ENCODE results near the gene ZBTB20. TPM values are rescaled to one million over a fixed set of nuclear protein-coding genes. Genes with fewer than 3 reads are reported as not detected.

Gene ZBTB20
- total and polyA plus RNA-seq, 2 of the 4 experiments (the other 2 are of a cell fraction) = 0.75 to 14.7 TPM

DNA sequence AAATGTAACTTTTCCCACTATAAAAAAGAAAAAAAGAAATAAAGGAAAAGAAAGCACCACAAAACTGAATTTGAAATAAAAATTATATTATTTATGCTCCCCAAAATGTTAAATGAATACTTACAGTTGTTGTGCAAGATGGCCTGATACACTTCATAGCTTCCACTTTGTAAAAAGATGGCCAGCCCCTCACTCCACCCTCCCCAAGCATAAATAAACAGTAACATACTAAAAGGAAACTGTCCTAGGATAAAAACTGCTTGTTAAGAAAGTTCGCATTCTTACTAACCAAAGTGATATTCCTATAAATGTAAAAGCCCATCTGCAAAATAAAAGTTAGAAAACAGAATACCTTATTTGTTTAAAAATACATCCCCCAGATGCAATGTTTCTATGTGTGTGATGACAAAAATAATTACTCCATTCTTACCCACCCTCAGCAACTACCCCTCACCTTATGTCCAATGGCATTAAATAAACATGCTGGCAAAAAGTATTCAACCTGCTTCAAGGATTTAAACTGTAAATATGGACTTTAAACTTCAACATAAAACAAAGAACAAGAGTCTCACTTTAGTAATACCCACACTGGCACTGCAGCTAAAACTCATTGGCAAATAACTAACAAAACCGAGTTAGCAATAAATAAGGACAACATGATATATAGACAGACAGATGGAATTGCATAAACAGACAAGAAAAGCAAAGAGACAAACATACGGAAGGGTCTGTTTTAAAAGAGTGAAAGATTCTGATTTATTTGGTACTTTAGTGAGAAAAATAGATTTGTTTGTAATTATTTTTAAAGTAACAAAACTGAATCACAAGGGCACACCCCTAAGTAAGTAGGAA lies 47.7 kb downstream of the ZBTB20 start:
- H2AK9ac ChIP-seq (replicated peaks; ENCODE audit: low read depth, low read length, poor library complexity) = no peak overlapping the region
- H2AK5ac ChIP-seq (ENCODE audit: low read depth, low read length) = no peak overlapping the region
- no peak overlapping the region for H2BK15ac ChIP-seq (ENCODE audit: low read depth, low read length)
- peak; percentile 17 for DNase-seq
- POLR2A ChIA-PET (ENCODE audit: unreplicated experiment) = no interaction called here
- no peaks in the 10 kb centered on the region for H3K27me3 ChIP-seq (ENCODE audit: control insufficient read depth, insufficient read depth, low read length)
- peak overlapping the region; percentile 99 for H3K4me2 ChIP-seq (ENCODE audit: low read depth, low read length)
- no peak overlapping the region for H2AFZ ChIP-seq (replicated peaks; ENCODE audit: low read length, poor library complexity)
- no peaks in the 10 kb centered on the region for H3K36me3 ChIP-seq (ENCODE audit: control insufficient read depth, insufficient read depth, low read length)
- H3K56ac ChIP-seq (ENCODE audit: extremely low read depth, insufficient read depth, low read length) = no peak overlapping the region
- CTCF ChIA-PET = no interaction called here
- H3K4me3 ChIP-seq (ENCODE audit: insufficient read depth, low read depth, low read length) = peak overlapping the region; percentile 5; the same call in 1 of the 2 replicates
- no peaks in the 10 kb centered on the region; a peak in 1 of 4 replicates for H3K79me1 ChIP-seq (ENCODE audit: low read depth in 1 of 2, low read length in 2 of 2)
- dilution Hi-C loops (cut with HindIII; ENCODE audit: low sequenced_read_pairs, unreplicated experiment) = no loop called here
- no peak overlapping the region for H2BK20ac ChIP-seq (ENCODE audit: low read depth, low read length)
- H3K23ac ChIP-seq (ENCODE audit: low read depth, low read length) = no peak overlapping the region
- H4K5ac ChIP-seq (ENCODE audit: low read depth, low read length) = no peak overlapping the region; the same call in 1 of the 2 replicates
- TF ChIP-seq RAD21 (IDR thresholded peaks at IDR 0.05; ENCODE audit: low read length) (no peak), CEBPB (IDR thresholded peaks at IDR 0.05; ENCODE audit: low read depth, low read length) (peak; percentile 43; the same call in 1 of the 2 replicates), NFE2L2 (IDR thresholded peaks at IDR 0.05; ENCODE audit: low read depth, low read length) (no peak), POLR2A (IDR thresholded peaks at IDR 0.05; ENCODE audit: low read depth, low read length) (no peak), BHLHE40 (IDR thresholded peaks at IDR 0.05; ENCODE audit: low read depth, low read length) (no peak)
- peak overlapping the region; percentile 22; the same call in 1 of the 2 replicates for H3K27ac ChIP-seq (ENCODE audit: insufficient read depth, low read length)
- no peak overlapping the region; the same call in 1 of the 2 replicates for H3K18ac ChIP-seq (ENCODE audit: low read depth, low read length)
- H2BK5ac ChIP-seq (ENCODE audit: low read depth, low read length, poor library complexity, severe bottlenecking) = peak overlapping the region; percentile 71
- H3K4me1 ChIP-seq (ENCODE audit: control insufficient read depth, insufficient read depth, low read length) = no peaks in the 10 kb centered on the region; the same call in 1 of the 2 replicates
- peak; percentile 66 for ATAC-seq (ENCODE audit: low read depth)
- no TSS peak for BruUV-seq (replicated peaks)
- no CpG with 5 or more reads among the region's 3 CpGs for WGBS, 2 experiments (ENCODE audit: extremely low coverage in 2 of 2, insufficient read length in 1 of 2)
- H3K4ac ChIP-seq (ENCODE audit: low read depth, low read length) = 0 out of 2 replicates have a peak overlapping the region, but pooled peaks have one; percentile 19
- peak overlapping the region; percentile 56; the same call in 1 of the 2 replicates for H3K9ac ChIP-seq (ENCODE audit: low read depth, low read length)
- H3K9me3 ChIP-seq (ENCODE audit: control insufficient read depth, insufficient read depth, low read length) = no peaks in the 10 kb centered on the region
- in situ Hi-C loops (cut with MboI; ENCODE audit: low sequenced_read_pairs) = loop anchor here (10.0 kb wide), 1 partner anchor 265 kb away; no protein-coding TSS in a partner anchor
- intact Hi-C loops (cut with micrococcal nuclease) = loop anchor here (10.0 kb wide), 1 partner anchor 595 kb away; no protein-coding TSS in a partner anchor
- H3K14ac ChIP-seq (replicated peaks; ENCODE audit: low read depth, low read length) = no peak overlapping the region
- H4K8ac ChIP-seq (ENCODE audit: low read depth in 2 of 2, low read length in 2 of 2) = peak overlapping the region in 1 of 2 experiments; percentile 25; a peak in 1 of 4 replicates
- H4K20me1 ChIP-seq (ENCODE audit: insufficient read depth, low read length) = no peaks in the 10 kb centered on the region
- no peak overlapping the region for H2BK120ac ChIP-seq (ENCODE audit: low read depth, low read length)
- H3K9me1 ChIP-seq (ENCODE audit: insufficient read depth, low read length) = no peaks in the 10 kb centered on the region
- no peak overlapping the region for H4K91ac ChIP-seq (ENCODE audit: insufficient read depth, low read depth, low read length)

All from IMR-90 (cell line).